SK-N-SH (cell line): ENCODE data around the gene C1QL2. TPM values are rescaled to one million over a fixed set of nuclear protein-coding genes. Genes with fewer than 3 reads are reported as not detected.

Experiments used
- CTCF ChIA-PET: fragments of 300-600, 350-600 bp; formaldehyde crosslinking; extraction: SDS; loops from one replicate; lab custom pipeline; 2021; lab: Yijun Ruan, JAX
- POLR2A ChIA-PET: fragments of 350-600 bp; sonication (Branson Sonifier 250); formaldehyde crosslinking; extraction: SDS; loops from one replicate; lab custom pipeline; 2020; ENCODE audit warnings: antibody characterized with exemption, inconsistent platforms; lab: Yijun Ruan, JAX
- DNase-seq: peaks from one replicate; pipeline ENCODE4 v3.0.0; 2012
- H2AFZ ChIP-seq: fragments of 200-600 bp; sonication (generic); 2 replicates; pipeline ENCODE4 v1.8.1; 2016; ENCODE audit warnings: antibody characterized with exemption, mild to moderate bottlenecking, low read depth
- H3F3A ChIP-seq: fragments of 200-600 bp; sonication (generic); replicated peaks from 2 replicates; pipeline ENCODE3; 2016; ENCODE audit warnings: antibody characterized with exemption, mild to moderate bottlenecking; ENCODE audit not compliant: insufficient read depth
- H3K27ac ChIP-seq, 2 experiments: fragments of 200-500 bp in 1 of 2; fragments of 200-600 bp in 1 of 2; sonication (Bioruptor generic) in 1 of 2; sonication (generic), shearing (Covaris generic) in 1 of 2; 2 replicates each; pipeline versions ENCODE4 v1.5.1 to v1.6.1; 2014 to 2016; ENCODE audit warnings: low read depth in 2 of 2, inconsistent platforms in 1 of 2, low read length in 1 of 2, mild to moderate bottlenecking in 1 of 2, mixed read lengths in 1 of 2
- H3K27me3 ChIP-seq: fragments of 200-600 bp; sonication (generic), shearing (Covaris generic); 2 replicates; pipeline ENCODE4 v1.6.1; 2016; ENCODE audit warnings: mixed run types; ENCODE audit not compliant: insufficient read depth
- H3K36me3 ChIP-seq, 2 experiments: fragments of 200-500 bp in 1 of 2; fragments of 200-600 bp in 1 of 2; sonication (Bioruptor generic) in 1 of 2; sonication (generic) in 1 of 2; replicated peaks in 1 of 2; 2 replicates each; pipeline versions ENCODE3 to v1.5.1; 2014 to 2016; ENCODE audit warnings: low read length in 1 of 2, mild to moderate bottlenecking in 1 of 2; ENCODE audit not compliant: insufficient read depth in 2 of 2, control insufficient read depth in 1 of 2
- H3K4me1 ChIP-seq, 2 experiments: fragments of 200-500 bp in 1 of 2; fragments of 200-600 bp in 1 of 2; sonication (Bioruptor generic) in 1 of 2; sonication (generic), shearing (Covaris generic) in 1 of 2; 2 replicates each; pipeline versions ENCODE4 v1.5.1 to v1.6.1; 2014 to 2016; ENCODE audit warnings: low read depth in 1 of 2, low read length in 1 of 2, mixed run types in 1 of 2; ENCODE audit not compliant: insufficient read depth in 2 of 2, control insufficient read depth in 1 of 2
- H3K4me2 ChIP-seq: fragments of 200-600 bp; sonication (generic), shearing (Covaris generic); 2 replicates; pipeline ENCODE4 v1.6.1; 2017; ENCODE audit warnings: mixed run types
- H3K4me3 ChIP-seq, 2 experiments: fragments of 200-500 bp in 1 of 2; fragments of 200-600 bp in 1 of 2; sonication (Bioruptor generic) in 1 of 2; sonication (generic), shearing (Covaris generic) in 1 of 2; 2 replicates each; pipeline versions ENCODE4 v1.5.1 to v1.8.1; 2014 to 2016; ENCODE audit warnings: low read depth in 2 of 2, inconsistent platforms in 1 of 2, low read length in 1 of 2, mild to moderate bottlenecking in 1 of 2, mixed read lengths in 1 of 2, moderate library complexity in 1 of 2
- H3K79me2 ChIP-seq: fragments of 200-600 bp; sonication (generic); 2 replicates; pipeline ENCODE4 v1.8.1; 2017; ENCODE audit warnings: mild to moderate bottlenecking; ENCODE audit not compliant: insufficient read depth
- H3K9ac ChIP-seq: fragments of 200-600 bp; sonication (generic); 2 replicates; pipeline ENCODE4 v1.6.1; 2017; ENCODE audit warnings: mixed run types
- H3K9me2 ChIP-seq: fragments of 200-600 bp; sonication (generic); 2 replicates; pipeline ENCODE4 v1.6.1; 2017; ENCODE audit warnings: mixed run types
- H3K9me3 ChIP-seq: fragments of 200-600 bp; sonication (generic); 2 replicates; pipeline ENCODE4 v1.6.1; 2017; ENCODE audit warnings: mixed run types, mild to moderate bottlenecking, moderate library complexity
- H4K20me1 ChIP-seq: fragments of 200-600 bp; sonication (generic); 2 replicates; pipeline ENCODE4 v1.6.1; 2017; ENCODE audit warnings: mild to moderate bottlenecking, mixed run types; ENCODE audit not compliant: insufficient read depth
- CHD2 ChIP-seq: fragments of 150-350 bp; IDR thresholded peaks from 2 replicates; pipeline ENCODE4 v1.6.1; 2018; ENCODE audit warnings: low read length; ENCODE audit not compliant: partially characterized antibody
- CTCF ChIP-seq: fragments of 200-600 bp; sonication (generic); IDR thresholded peaks from 2 replicates; pipeline ENCODE4 v1.6.1; 2017; ENCODE audit warnings: antibody characterized with exemption, mild to moderate bottlenecking, moderate library complexity
- ELF1 ChIP-seq: IDR thresholded peaks from 2 replicates; pipeline ENCODE4 v1.4.0; 2012
- EP300 ChIP-seq, 2 experiments: IDR thresholded peaks; 2 replicates each; pipeline versions ENCODE4 v1.4.0 to v1.6.1; 2012; ENCODE audit warnings: borderline replicate concordance in 1 of 2, low read depth in 1 of 2, low read length in 1 of 2
- EZH2phosphoT487 ChIP-seq: fragments of 200-600 bp; sonication (generic); IDR thresholded peaks from 2 replicates; pipeline ENCODE4 v1.6.1; 2017; ENCODE audit warnings: low read depth, mixed run types, mild to moderate bottlenecking, antibody characterized with exemption, moderate library complexity, borderline replicate concordance
- FOXM1 ChIP-seq: IDR thresholded peaks from 2 replicates; pipeline ENCODE4 v1.4.0; 2012; ENCODE audit warnings: low read depth, mild to moderate bottlenecking
- NFIC ChIP-seq: IDR thresholded peaks from 2 replicates; pipeline ENCODE4 v1.4.0; 2012; ENCODE audit warnings: borderline replicate concordance
- RCOR1 ChIP-seq: fragments of 150-350 bp; IDR thresholded peaks from 2 replicates; pipeline ENCODE4 v1.6.1; 2017; ENCODE audit warnings: antibody characterized with exemption, low read length
- RXRA ChIP-seq: IDR thresholded peaks from 2 replicates; pipeline ENCODE4 v1.4.0; 2012; ENCODE audit warnings: low read depth, mild to moderate bottlenecking, borderline replicate concordance
- SMC3 ChIP-seq: IDR thresholded peaks from 2 replicates; pipeline ENCODE4 v1.6.1; 2012; ENCODE audit warnings: low read depth, low read length, improper control_type of control experiment
- TCF12 ChIP-seq: IDR thresholded peaks from 2 replicates; pipeline ENCODE4 v1.4.0; 2012
- WGBS: methylation state at CpG from one replicate; pipeline ENCODE4 v1.1.6; 2017; ENCODE audit warnings: low lambda C conversion rate; 5-methylcytosine and 5-hydroxymethylcytosine counted together
- polyA plus RNA-seq, 3 experiments: library from polyadenylated mRNA; depleted of rRNA; stranded (reverse); fragments of >200 nt; gene quantifications; 2 replicates each; pipeline ENCODE4 v1.2.3, GENCODE V29; 2012

The C1QL2 gene
- polyA plus RNA-seq, 1 of the 3 experiments (the other 2 are of a cell fraction) = not detected

GRCh38 chr2:119180892-119181291 is 22.3 kb upstream of the C1QL2 start:
- 80% methylated on average over 4 of the region's 5 CpGs for WGBS
- no peak for DNase-seq
- POLR2A ChIA-PET = no interaction called here
- CTCF ChIA-PET = interaction anchor here (0.6 kb wide), 1 partner anchor 95 kb away, joined by 3 read pairs; no protein-coding TSS in a partner anchor
- H3K9ac ChIP-seq = no peak overlapping the region
- no peak overlapping the region for H3K27ac ChIP-seq
- H4K20me1 ChIP-seq = no peaks in the 10 kb centered on the region
- H2AFZ ChIP-seq = no peak overlapping the region
- H3K79me2 ChIP-seq = no peaks in the 10 kb centered on the region
- H3K9me3 ChIP-seq = no peaks in the 10 kb centered on the region
- H3F3A ChIP-seq = no peaks in the 10 kb centered on the region
- H3K4me3 ChIP-seq = no peak overlapping the region
- TF ChIP-seq SMC3 (no peak), RXRA (no peak), TCF12 (no peak), ELF1 (no peak), CHD2 (no peak), EP300 (IDR thresholded peaks at IDR 0.05; ENCODE audit: borderline replicate concordance in 1 of 2, low read depth in 1 of 2, low read length in 1 of 2) (no peak), EZH2phosphoT487 (no peak), NFIC (no peak)
- H3K9me2 ChIP-seq = no peaks in the 10 kb centered on the region
- no peaks in the 10 kb centered on the region for H3K36me3 ChIP-seq
- no peaks in the 10 kb centered on the region for H3K27me3 ChIP-seq
- H3K4me1 ChIP-seq = peaks cover 0 to 6% of the 10 kb centered on the region in 2 experiments; a peak in 2 of 4 replicates
- no peak overlapping the region for H3K4me2 ChIP-seq

GRCh38 chr2:119179991-119180390 is 21.4 kb upstream of the C1QL2 start:
- H3K4me2 ChIP-seq = no peak overlapping the region
- no peaks in the 10 kb centered on the region for H3K27me3 ChIP-seq
- H3K36me3 ChIP-seq = no peaks in the 10 kb centered on the region
- no peaks in the 10 kb centered on the region for H4K20me1 ChIP-seq
- peaks cover 0 to 6% of the 10 kb centered on the region in 2 experiments; a peak in 2 of 4 replicates for H3K4me1 ChIP-seq
- no peak for DNase-seq
- POLR2A ChIA-PET = no interaction called here
- H3K4me3 ChIP-seq = no peak overlapping the region
- no peak overlapping the region for H3K9ac ChIP-seq
- no peaks in the 10 kb centered on the region for H3K9me2 ChIP-seq
- H3F3A ChIP-seq = no peaks in the 10 kb centered on the region
- WGBS = 72% methylated on average over 7 of the region's 7 CpGs
- CTCF ChIA-PET = no interaction called here
- H3K9me3 ChIP-seq = no peaks in the 10 kb centered on the region
- no peaks in the 10 kb centered on the region for H3K79me2 ChIP-seq
- no peak overlapping the region for H2AFZ ChIP-seq
- H3K27ac ChIP-seq = no peak overlapping the region
- TF ChIP-seq TCF12 = no peak
- no peak for TF ChIP-seq EZH2phosphoT487
- peak; percentile 13; the same call in 1 of the 2 replicates for TF ChIP-seq CTCF
- TF ChIP-seq FOXM1 = no peak

GRCh38 chr2:119179202-119179601 is 20.7 kb upstream of the C1QL2 start:
- Histone ChIP-seq H3K4me2 (no peak overlapping the region), H4K20me1 (no peaks in the 10 kb centered on the region), H2AFZ (no peak overlapping the region), H3K36me3 (no peaks in the 10 kb centered on the region), H3K79me2 (no peaks in the 10 kb centered on the region), H3K4me3 (no peak overlapping the region), H3K27me3 (no peaks in the 10 kb centered on the region), H3K27ac (no peak overlapping the region), H3K9me3 (no peaks in the 10 kb centered on the region), H3F3A (no peaks in the 10 kb centered on the region), H3K4me1 (peaks cover 0 to 6% of the 10 kb centered on the region in 2 experiments; a peak in 2 of 4 replicates), H3K9me2 (no peaks in the 10 kb centered on the region), H3K9ac (no peak overlapping the region)
- DNase-seq = no peak
- TF ChIP-seq RCOR1 = no peak
- ChIA-PET CTCF (interaction anchor here (1.4 kb wide), 1 partner anchor 167 kb away, joined by 5 read pairs; no protein-coding TSS in a partner anchor), POLR2A (no interaction called here)
- 19% methylated on average over 2 of the region's 2 CpGs for WGBS
